Stomach smooth muscle (tissue), 2 donors: ENCODE results near the gene MOB3A.
"Not testable (repeated sequence)": the region's sequence is repeated elsewhere in the genome, so short reads cannot be mapped to it uniquely, and the experiment has no call there.

Source experiments
- H3K27ac ChIP-seq: one replicate; pipeline ENCODE4 v1.7.0; 2013; ENCODE audit warnings: mild to moderate bottlenecking, low read length, inconsistent platforms
- H3K27me3 ChIP-seq, 2 donors: one replicate each; pipeline ENCODE4 v1.7.0; 2013; ENCODE audit warnings: low read length in 2 of 2; ENCODE audit not compliant: insufficient read depth in 2 of 2, control insufficient read depth in 1 of 2
- H3K36me3 ChIP-seq, 2 donors: one replicate each; pipeline ENCODE4 v1.7.0; 2013; ENCODE audit warnings: low read length in 2 of 2; ENCODE audit not compliant: control insufficient read depth in 2 of 2, insufficient read depth in 2 of 2
- H3K4me1 ChIP-seq: one replicate; pipeline ENCODE4 v1.7.0; 2013; ENCODE audit warnings: low read length; ENCODE audit not compliant: control insufficient read depth, insufficient read depth
- H3K4me3 ChIP-seq, 2 donors: one replicate each; pipeline ENCODE4 v1.7.0; 2013; ENCODE audit warnings: low read length in 2 of 2
- H3K9ac ChIP-seq, 2 donors: one replicate each; pipeline ENCODE4 v1.7.0; 2013; ENCODE audit warnings: low read length in 2 of 2, mild to moderate bottlenecking in 1 of 2
- H3K9me3 ChIP-seq, 2 donors: one replicate each; pipeline ENCODE4 v1.7.0; 2013; ENCODE audit warnings: low read length in 2 of 2; ENCODE audit not compliant: control insufficient read depth in 2 of 2
- donor health status: healthy.
- donor health status: Pancreatic carcinoma.

Gene MOB3A

DNA sequence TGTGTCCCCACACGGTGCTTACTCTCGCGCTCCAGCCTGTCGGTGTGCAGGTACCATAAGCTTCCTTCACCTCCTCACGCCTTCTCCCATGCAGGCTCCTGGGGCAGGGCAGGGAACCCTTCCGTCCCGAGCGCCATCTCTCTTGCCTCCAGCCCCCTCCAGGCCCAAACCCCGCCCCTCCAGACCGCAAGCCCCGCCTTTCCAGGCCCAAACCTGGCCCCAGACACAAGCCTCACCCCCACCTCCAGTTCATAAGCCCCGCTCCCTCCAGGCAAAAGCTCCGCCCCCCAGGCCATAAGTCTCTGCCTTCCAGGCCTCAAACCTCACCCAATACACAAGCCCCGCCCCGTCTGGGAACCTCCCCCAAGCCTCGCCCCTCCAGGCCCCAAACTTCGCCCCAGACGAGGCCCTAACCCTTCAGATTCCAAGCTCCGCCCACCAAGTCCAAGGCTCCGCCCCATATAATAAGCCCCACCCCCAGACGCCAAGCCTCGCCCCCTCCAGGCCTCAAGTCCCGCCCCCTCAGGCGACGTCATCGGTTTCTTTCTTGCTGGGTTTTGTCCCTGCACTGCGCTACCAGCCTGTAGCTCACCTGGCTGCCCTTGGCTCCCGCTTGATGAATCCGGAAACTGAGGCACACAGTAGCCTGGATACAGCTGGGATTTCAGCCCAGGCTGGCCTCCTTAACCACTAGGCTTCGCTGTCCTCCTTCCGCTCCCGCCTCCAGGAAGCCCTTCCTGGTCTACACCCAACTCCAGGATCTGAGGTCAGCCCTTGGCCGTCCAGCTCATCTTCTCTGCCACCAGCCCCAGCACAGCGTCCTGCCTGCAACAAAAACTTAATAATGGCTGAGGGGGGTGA lies 61.2 kb downstream of the MOB3A start:
- peaks cover 0 to 4% of the 10 kb centered on the region in 2 donors for H3K36me3 ChIP-seq
- H3K27me3 ChIP-seq, result no peaks in the 10 kb centered on the region
- H3K4me3 ChIP-seq, result no peak overlapping the region
- no peak overlapping the region for H3K9ac ChIP-seq
- H3K27ac ChIP-seq, result no peak overlapping the region
- H3K9me3 ChIP-seq, result peaks cover 0 to 5% of the 10 kb centered on the region in 2 donors
- peaks cover 17% of the 10 kb centered on the region for H3K4me1 ChIP-seq

DNA sequence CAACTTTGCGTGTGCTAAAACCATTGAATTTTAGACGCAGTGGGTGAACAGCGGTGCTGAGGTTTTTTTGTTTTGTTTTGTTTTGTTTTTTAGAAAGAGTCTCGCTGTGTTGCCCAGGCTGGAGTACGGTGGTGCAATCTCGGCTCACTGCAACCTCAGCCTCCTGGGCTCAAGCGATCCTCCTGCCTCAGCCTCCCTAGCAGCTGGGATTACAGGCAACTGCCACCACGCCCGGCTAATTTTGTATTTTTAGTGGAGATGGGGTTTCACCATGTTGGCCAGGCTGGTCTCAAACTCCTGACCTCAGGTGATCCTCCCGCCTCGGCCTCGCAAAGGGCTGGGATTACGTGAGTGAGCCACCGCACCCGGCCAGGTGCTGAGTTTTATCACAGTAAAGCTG lies 61.9 kb downstream of the MOB3A start:
- not testable (repeated sequence) for H3K36me3 ChIP-seq, H3K27me3 ChIP-seq, H3K9ac ChIP-seq, H3K27ac ChIP-seq, H3K4me3 ChIP-seq, H3K9me3 ChIP-seq
- peaks cover 17% of the 10 kb centered on the region for H3K4me1 ChIP-seq

DNA sequence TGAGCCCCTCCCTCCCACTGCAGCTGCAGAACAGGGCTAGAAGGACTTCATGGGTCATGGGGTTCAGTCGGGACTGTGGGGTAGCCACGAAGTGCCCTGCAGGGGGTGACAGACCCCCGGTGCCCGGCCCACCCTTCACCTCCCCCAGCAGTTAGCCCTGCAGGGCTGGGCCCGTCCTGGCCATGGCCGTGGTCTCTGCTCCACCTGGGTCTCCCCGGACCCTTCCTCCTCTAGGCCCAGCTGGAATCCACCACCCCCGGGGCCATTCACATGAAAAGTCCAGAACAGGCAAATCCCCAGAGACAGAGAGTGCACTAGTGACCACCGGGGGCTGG lies 62.3 kb downstream of the MOB3A start:
- no peak overlapping the region for H3K27ac ChIP-seq
- no peak overlapping the region for H3K4me3 ChIP-seq
- no peaks in the 10 kb centered on the region for H3K27me3 ChIP-seq
- no peak overlapping the region for H3K9ac ChIP-seq
- peaks cover 17% of the 10 kb centered on the region for H3K4me1 ChIP-seq
- no peaks in the 10 kb centered on the region for H3K36me3 ChIP-seq
- peaks cover 0 to 5% of the 10 kb centered on the region in 2 donors for H3K9me3 ChIP-seq

DNA sequence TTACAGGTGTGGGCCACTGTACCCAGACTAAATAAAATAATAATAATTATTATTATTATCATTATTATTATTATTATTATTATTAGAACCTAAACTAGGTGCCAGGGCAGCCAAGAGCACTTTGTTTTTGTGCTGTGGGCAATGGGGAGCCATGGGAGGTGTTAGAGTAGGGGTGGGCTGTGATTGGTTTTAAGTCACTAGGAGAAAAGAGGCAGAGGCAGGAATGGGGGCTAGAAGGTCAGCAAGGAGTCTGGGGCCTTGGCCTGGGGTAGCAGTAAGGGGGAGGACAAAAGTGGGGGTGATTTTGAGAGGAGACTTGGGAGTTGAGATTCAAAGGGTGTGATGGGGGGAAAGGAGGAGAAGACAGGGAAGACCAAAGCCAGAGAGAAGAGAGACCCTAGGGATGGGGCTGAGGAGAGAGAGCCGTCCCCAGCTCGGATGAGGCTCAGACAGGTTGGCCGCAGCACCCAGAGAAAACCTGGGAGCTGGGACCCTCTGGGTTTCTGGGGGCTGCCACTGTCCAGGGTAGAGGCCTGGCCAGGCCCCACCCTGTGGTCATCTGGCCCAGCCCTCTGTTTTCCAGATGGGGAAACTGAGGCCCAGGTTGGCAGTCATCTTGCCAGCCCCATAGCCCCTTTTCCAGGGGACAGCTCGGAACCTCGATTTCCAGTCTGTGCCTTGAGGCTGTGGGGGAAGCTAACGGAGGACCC lies 62.9 kb downstream of the MOB3A start:
- peak overlapping the region; percentile 91 for H3K27ac ChIP-seq
- H3K4me1 ChIP-seq, result peaks cover 17% of the 10 kb centered on the region
- H3K9me3 ChIP-seq, result peaks cover 0 to 5% of the 10 kb centered on the region in 2 donors
- H3K27me3 ChIP-seq, result no peaks in the 10 kb centered on the region
- H3K36me3 ChIP-seq, result no peaks in the 10 kb centered on the region
- H3K9ac ChIP-seq, result no peak overlapping the region
- no peak overlapping the region for H3K4me3 ChIP-seq

DNA sequence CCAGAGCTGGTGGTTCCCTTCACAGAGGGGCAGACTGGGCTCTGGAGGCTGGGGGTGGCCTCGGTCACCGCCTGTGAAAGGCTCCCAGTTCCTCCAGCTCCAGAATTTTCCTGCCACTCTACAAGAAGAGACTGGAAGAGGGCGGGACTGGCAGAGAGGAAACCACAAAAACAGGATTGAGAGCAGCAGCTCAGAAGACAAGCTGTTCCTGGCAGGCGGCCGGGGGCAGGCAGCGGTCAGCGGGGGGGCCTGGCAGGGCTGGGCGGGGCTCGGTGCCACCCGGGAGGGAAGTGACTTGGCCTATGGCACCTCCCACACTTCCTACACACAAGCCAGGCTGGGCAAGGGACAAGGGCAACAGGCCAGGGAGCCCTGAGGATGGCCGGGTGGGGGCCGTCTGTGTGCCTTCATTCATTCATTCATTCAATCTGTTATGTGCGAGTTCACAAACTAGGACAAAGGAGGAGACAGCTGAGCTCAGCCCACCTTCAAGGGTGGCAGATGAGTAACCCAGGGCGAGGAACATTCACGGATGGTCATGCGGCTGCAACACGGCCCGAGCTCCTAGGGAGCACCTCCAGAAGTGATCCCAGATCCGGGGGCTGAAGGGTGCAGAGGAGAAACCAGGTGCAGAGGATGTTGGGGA lies 63.7 kb downstream of the MOB3A start:
- Histone ChIP-seq H3K4me3 (peak overlapping the region; percentile 22 to 60), H3K4me1 (peaks cover 17% of the 10 kb centered on the region), H3K27ac (peak overlapping the region; percentile 91), H3K36me3 (no peaks in the 10 kb centered on the region), H3K9me3 (peaks cover 0 to 5% of the 10 kb centered on the region in 2 donors), H3K27me3 (no peaks in the 10 kb centered on the region), H3K9ac (peak overlapping the region; percentile 55 to 70)

DNA sequence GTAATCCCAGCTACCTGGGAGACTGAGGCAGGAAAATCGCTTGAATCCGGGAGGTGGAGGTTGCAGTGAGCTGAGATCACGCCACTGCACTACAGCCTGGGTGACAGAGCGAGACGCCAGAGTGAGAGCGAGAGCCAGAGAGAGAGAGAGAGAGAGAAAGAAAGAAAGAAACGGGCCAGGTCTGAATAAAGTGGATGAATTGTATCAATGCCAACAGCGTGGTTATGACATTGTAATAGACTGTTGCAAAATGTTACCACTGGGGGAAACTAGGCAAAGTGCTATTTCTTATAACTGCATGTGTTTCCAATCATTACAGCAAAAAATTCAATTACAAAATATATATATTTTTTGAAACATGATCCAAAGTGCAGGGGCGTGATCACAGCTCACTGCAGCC lies 68.8 kb downstream of the MOB3A start:
- Histone ChIP-seq H3K9ac (no peak overlapping the region), H3K36me3 (no peaks in the 10 kb centered on the region), H3K27ac (no peak overlapping the region), H3K4me1 (peaks cover 10% of the 10 kb centered on the region), H3K27me3 (no peaks in the 10 kb centered on the region), H3K4me3 (no peak overlapping the region), H3K9me3 (no peaks in the 10 kb centered on the region)

DNA sequence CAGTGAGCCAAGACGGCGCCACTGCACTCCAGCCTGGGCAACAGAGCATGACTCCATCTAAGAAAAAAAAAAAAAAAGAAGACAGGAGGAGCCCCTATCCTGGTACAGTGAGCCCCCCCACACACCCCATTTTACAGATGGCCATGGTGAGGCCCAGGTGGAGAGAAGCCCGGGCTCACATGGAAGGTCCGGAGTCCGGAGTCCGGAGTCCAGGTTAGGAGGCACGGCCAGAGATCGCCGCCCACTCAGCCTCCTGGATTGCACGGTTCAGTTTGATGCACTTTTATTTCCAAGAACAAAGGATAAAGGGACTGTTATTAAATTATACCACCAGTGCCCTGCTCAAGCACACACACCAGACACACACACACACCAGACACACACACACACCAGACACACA lies 69.4 kb downstream of the MOB3A start:
- H3K9ac ChIP-seq, result no peak overlapping the region
- peaks cover 4% of the 10 kb centered on the region for H3K4me1 ChIP-seq
- H3K36me3 ChIP-seq, result no peaks in the 10 kb centered on the region
- H3K27ac ChIP-seq, result no peak overlapping the region
- no peak overlapping the region for H3K4me3 ChIP-seq
- no peaks in the 10 kb centered on the region for H3K27me3 ChIP-seq
- H3K9me3 ChIP-seq, result no peaks in the 10 kb centered on the region

DNA sequence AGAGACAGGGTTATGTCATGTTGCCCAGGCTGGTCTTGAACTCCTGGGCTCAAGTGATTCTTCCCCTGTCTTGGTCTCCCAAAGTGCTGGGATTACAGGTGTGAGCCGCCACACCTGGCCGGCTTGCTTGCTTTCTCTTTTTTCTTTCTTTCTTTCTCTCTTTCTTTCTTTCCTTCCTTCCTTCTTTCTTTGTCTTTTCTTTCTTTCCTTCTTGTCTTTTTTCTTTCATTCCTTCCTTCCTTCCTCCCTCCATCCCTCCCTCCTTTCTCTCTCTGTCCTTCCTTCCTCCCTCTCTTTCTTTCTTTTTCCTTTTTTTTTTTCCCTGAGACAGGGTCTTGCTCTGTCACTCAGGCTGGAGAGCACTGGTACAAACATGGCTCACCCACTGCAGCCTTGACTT lies 73.8 kb downstream of the MOB3A start:
- Histone ChIP-seq H3K9ac (no peak overlapping the region), H3K27me3 (no peaks in the 10 kb centered on the region), H3K4me1 (peaks cover 6% of the 10 kb centered on the region), H3K4me3 (no peak overlapping the region), H3K9me3 (no peaks in the 10 kb centered on the region), H3K36me3 (no peaks in the 10 kb centered on the region), H3K27ac (no peak overlapping the region)

DNA sequence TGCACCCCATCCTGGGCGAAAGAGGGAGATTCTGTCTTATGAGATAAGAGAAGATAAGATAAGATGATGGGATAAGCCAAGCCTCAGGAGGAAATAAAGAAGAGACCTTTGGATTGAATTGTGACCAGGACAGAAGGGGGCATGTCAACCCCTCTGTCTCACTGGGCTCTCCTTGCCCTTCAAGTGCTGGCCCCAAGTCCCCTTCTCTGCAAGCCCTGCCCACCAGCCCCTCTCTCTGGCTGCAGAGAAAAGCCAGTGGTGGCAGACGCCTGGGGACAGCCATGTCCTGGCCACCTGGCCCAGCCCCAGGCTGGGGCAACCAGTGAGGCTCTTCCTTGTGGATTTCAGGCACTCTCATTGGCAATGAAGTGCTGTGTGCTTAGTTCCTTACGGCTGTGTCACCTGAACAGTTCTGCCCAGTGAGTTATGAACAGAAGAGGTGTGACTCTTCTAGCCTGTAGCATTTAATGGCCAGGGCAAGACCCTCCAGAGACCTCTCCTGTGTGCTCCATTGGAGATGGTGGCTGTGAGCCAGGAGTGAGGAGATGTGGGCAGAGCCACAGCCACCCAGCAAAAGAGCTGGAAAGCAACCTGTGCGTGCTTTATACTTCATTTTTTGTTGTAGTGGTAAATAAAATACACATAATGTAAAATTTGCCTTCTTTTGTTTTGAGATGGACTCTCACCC lies 74.5 kb downstream of the MOB3A start:
- Histone ChIP-seq H3K9me3 (no peaks in the 10 kb centered on the region), H3K9ac (no peak overlapping the region), H3K36me3 (no peaks in the 10 kb centered on the region), H3K4me3 (no peak overlapping the region), H3K4me1 (peaks cover 6% of the 10 kb centered on the region), H3K27ac (no peak overlapping the region), H3K27me3 (no peaks in the 10 kb centered on the region)
